Urinary bladder (tissue), 4 donors: ENCODE results near the gene MEPCE. TPM values are rescaled to one million over a fixed set of nuclear protein-coding genes. Genes with fewer than 3 reads are reported as not detected.

ENCODE experiments used
- DNase-seq: peaks from one replicate; pipeline ENCODE4 v3.0.0-alpha.2; 2015; ENCODE audit errors: extremely low spot score
- H3K27ac ChIP-seq: one replicate; pipeline ENCODE4 v1.5.1; 2013; ENCODE audit warnings: low read depth, mild to moderate bottlenecking, moderate library complexity
- H3K36me3 ChIP-seq: one replicate; pipeline ENCODE4 v1.6.1; 2013; ENCODE audit warnings: mild to moderate bottlenecking, moderate library complexity; ENCODE audit not compliant: insufficient read depth
- H3K4me1 ChIP-seq: one replicate; pipeline ENCODE4 v1.6.1; 2013; ENCODE audit warnings: mild to moderate bottlenecking, moderate library complexity; ENCODE audit not compliant: insufficient read depth
- H3K4me3 ChIP-seq: one replicate; pipeline ENCODE4 v1.5.1; 2013; ENCODE audit warnings: low read depth, low read length
- WGBS: extraction: QIAGEN DNeasy Blood & Tissue Kit; methylation state at CpG from one replicate; pipeline ENCODE4 v1.1.7; 2013; 5-methylcytosine and 5-hydroxymethylcytosine counted together
- polyA plus RNA-seq: library from polyadenylated mRNA; stranded (reverse); fragments of 200-250 nt; gene quantifications from one replicate; pipeline ENCODE4 v1.2.3, GENCODE V29; 2013
- total RNA-seq: library from RNA; depleted of rRNA; stranded (reverse); fragments of >200 nt; gene quantifications from one replicate; pipeline ENCODE4 v1.2.3, GENCODE V29; 2014
- donor health status: healthy with polysubstance abuse.
- donor health status: healthy.

Gene MEPCE
- total and polyA plus RNA-seq, 2 donors: 22.6 to 40.4 TPM

DNA sequence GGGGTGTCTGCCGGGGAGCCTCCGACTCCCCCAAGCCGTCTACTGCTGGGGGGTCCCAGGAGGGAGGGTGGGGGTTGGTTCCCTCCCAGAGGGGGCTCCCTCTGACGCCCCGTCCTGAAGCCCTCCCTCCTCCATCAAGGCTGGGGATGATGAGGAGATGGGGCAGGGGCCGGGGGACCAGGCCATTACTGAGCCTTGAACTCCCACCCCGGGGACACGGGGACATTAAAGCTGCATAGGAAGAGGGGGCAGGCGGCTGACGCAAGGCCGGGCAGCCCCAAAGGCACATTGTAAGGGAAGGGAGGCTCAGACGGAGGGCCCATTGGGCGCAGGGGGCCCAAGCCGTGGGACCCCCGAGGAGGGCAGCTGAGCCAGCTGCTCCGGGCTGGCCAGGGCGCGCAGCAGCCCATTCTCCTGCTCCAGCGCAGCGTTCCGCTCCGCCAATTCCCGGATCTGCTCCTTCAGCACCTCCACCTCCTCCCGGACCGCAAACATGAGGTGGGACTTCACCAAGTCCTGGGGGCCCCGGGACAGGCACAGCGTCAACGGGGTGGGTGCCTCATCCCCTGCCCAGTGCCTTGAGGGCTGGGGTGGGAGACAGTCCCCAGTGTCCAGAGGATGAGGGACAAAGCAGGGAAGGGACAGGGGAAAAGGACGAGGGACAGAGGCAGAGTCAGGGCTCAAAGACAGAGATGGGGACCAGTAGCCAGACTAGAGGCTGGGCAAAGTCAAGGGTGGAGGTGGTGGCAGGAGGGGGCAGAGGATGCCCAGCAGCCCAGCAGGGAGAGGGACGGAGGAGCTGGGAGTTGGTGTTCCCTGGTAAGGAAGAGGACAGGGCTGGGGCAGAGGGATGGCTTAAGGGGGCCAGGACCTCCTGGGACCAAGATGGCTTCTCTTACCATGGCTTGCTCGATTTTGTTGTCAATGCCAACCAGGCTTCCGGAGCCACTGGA lies 37.3 kb downstream of the MEPCE start:
- Histone ChIP-seq H3K36me3 (peaks cover 2% of the 10 kb centered on the region), H3K4me1 (no peaks in the 10 kb centered on the region), H3K27ac (no peak overlapping the region), H3K4me3 (no peak overlapping the region)
- WGBS: 74% methylated on average over 32 of the region's 32 CpGs
- no peak for DNase-seq

- no peaks in the 10 kb centered on the region for H3K4me1 ChIP-seq
- 60% methylated on average over 22 of the region's 22 CpGs for WGBS
- H3K36me3 ChIP-seq: peaks cover 2% of the 10 kb centered on the region
- H3K4me3 ChIP-seq: no peak overlapping the region
- DNase-seq: no peak
- no peak overlapping the region for H3K27ac ChIP-seq
Observed at GRCh38 chr7:100467638-100468373, 38.2 kb downstream of the MEPCE start.

DNA sequence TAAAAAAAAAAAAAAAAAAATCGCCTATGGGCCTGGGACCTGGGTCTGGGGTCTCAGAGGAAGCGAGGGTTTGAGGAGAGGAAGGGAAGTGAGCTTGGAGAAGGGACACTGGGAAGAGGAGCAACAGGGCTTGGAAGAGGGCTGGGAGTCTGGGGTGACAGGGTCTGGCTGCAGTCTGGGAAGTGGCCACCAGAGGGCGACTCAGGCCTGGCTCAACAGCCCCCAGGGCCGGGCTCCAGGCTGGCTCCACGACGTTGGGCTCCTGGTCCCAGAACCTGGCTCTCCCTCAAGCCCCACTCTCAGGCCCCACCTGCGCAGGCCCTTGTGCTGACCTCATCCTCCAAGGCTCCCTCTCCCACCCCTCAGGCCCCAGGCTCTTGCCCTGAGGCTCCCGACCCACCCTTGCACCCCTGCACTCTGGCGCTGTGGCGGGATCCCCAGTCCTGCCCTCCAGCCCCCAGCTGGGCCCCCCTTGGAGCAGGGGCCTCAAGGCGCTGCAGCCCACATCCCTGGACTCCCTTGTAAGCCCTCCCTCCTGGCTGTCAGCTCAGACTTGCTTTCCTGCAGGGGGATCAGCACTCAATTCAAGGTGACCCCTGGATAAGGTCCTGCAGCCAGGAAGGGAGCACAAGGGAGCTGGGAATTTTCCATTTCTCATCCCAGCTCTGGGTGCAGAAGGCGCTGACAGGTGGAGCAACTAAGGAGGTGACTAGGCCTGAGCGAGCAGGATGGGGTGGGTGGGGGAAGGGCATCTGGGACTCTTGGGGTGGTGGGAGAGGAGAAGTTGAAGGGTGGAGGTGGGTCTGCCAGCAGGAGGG lies 39.8 kb downstream of the MEPCE start:
- H3K27ac ChIP-seq: no peak overlapping the region
- no peak for DNase-seq
- H3K36me3 ChIP-seq: peaks cover 4% of the 10 kb centered on the region
- 27% methylated on average over 13 of the region's 13 CpGs for WGBS
- no peak overlapping the region for H3K4me3 ChIP-seq
- H3K4me1 ChIP-seq: no peaks in the 10 kb centered on the region

DNA sequence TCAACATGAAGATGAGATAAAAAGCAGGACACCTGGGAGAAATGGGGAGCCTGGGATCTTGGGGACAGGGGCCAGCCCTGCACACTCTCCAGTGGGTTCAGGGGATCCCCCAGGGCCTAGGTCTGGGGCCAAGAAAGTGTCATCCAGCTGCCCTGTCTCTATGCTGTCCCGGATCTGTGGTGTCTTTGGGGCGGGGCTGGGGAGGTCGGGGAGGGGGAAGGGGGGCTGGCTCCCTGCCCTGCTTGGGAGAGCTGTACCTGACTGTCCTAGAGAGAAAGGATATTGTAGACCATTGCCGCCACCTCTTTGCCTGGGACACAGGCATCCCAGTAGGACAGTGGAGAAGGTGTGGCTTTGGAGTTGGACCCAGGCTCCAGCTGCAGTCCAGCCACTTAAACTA lies 41.4 kb downstream of the MEPCE start:
- Histone ChIP-seq H3K27ac (no peak overlapping the region), H3K36me3 (peaks cover 4% of the 10 kb centered on the region)
- WGBS: 51% methylated on average over 4 of the region's 4 CpGs

GRCh38 chr7:100472121-100472851 lies 42.7 kb downstream of the MEPCE start:
- 70% methylated on average over 16 of the region's 16 CpGs for WGBS
- peaks cover 3% of the 10 kb centered on the region for H3K36me3 ChIP-seq
- no peak overlapping the region for H3K27ac ChIP-seq
- H3K4me1 ChIP-seq: no peaks in the 10 kb centered on the region
- H3K4me3 ChIP-seq: no peak overlapping the region
- no peak for DNase-seq

More for the DNA sequence above, 41.4 kb downstream of the MEPCE start:
- DNase-seq: no peak
- Histone ChIP-seq H3K4me3 (no peak overlapping the region), H3K4me1 (no peaks in the 10 kb centered on the region)

DNA sequence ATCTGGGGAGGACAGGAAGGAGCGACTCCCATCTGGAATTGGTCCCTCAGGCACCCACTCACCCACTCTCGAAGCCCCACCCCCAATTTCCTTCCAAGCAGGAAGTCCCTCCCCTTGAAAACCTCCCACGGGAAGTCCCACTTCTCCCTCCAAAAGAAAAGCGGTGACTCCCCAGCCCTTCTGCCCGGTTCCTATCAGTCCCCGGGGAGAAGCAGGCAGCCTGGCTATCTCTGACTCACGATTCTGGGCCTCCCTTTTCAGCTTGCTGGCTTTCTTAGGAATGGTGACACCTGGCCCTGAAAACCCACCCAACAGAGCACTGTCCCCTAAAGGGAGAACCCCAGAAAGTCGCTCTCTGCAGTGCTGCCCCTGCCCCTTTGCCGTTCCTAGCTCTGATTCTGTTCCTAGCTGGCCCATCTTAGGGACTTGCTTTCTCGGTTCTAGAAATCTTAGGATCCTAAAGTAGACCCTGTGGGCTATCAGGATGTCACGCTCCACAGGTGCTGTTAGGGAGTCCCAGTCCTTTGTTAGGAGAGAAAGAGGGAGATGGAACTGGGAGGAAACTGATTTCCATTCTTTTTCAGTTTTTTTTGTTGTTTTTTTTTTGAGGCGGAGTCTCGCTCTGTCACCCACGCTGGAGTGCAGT lies 43.3 kb downstream of the MEPCE start:
- H3K4me1 ChIP-seq: peaks cover 2% of the 10 kb centered on the region
- peaks cover 2% of the 10 kb centered on the region for H3K36me3 ChIP-seq
- peak overlapping the region; percentile 40 for H3K27ac ChIP-seq
- WGBS: 58% methylated on average over 14 of the region's 14 CpGs
- H3K4me3 ChIP-seq: no peak overlapping the region
- no peak for DNase-seq

DNA sequence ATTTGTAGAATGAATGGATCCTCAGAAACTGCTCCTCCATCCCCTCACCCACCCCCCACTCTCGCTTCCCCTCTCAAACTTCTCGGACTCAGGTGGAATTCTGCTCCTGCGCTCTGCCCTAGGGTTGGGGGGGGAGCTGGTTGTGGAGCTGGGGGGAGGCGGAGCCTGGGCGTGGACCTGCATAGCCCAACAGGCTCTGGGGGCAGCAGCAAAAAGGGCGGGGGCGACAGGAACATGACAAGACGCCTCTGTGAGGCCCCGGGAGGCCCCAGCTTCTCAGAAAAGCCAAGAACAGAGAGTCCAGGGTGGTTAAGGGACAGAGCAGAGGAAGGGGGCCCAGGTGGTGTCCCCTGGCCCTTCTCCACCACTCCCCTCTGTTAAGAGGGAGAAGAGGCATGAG lies 45.9 kb downstream of the MEPCE start:
- 36% methylated on average over 9 of the region's 9 CpGs for WGBS
- Histone ChIP-seq H3K4me1 (peaks cover 2% of the 10 kb centered on the region), H3K4me3 (no peak overlapping the region), H3K27ac (no peak overlapping the region), H3K36me3 (peaks cover 2% of the 10 kb centered on the region)
- no peak for DNase-seq

DNA sequence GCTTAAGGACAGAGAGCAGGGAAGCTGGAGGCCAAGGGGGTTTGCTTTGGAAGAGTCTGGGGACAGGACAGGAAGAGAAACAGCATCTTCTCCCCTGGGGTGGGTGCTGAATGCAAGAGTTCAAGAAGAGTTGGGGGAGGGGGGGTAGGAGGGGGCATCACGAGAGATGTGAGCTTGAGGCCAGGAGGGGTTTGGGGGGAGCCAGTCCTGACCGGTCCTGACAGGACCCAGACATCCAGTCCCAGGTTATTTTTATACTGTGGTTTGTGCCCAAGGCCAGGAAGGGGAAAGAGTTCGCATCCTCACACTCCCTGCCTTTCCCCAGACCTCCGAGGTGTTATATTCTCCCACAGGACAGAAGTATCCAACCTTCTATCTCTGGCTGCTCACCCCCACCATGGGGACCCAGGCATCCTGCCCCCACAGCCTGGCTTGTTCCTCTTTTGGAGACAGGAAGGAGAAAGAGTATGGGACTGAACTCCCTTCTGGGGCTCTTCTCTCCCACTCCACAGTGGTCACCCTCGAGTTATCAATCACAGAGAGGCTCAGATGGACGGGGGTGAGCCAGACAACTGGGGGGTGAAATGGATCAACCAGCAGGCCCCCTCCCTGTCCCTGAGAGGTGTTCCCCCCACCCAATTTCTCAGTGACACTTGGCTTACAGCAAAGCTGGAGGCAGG lies 46.6 kb downstream of the MEPCE start:
- H3K4me3 ChIP-seq: no peak overlapping the region
- WGBS: 26% methylated on average over 6 of the region's 6 CpGs
- DNase-seq: no peak
- H3K36me3 ChIP-seq: peaks cover 2% of the 10 kb centered on the region
- H3K4me1 ChIP-seq: peaks cover 2% of the 10 kb centered on the region
- H3K27ac ChIP-seq: no peak overlapping the region

DNA sequence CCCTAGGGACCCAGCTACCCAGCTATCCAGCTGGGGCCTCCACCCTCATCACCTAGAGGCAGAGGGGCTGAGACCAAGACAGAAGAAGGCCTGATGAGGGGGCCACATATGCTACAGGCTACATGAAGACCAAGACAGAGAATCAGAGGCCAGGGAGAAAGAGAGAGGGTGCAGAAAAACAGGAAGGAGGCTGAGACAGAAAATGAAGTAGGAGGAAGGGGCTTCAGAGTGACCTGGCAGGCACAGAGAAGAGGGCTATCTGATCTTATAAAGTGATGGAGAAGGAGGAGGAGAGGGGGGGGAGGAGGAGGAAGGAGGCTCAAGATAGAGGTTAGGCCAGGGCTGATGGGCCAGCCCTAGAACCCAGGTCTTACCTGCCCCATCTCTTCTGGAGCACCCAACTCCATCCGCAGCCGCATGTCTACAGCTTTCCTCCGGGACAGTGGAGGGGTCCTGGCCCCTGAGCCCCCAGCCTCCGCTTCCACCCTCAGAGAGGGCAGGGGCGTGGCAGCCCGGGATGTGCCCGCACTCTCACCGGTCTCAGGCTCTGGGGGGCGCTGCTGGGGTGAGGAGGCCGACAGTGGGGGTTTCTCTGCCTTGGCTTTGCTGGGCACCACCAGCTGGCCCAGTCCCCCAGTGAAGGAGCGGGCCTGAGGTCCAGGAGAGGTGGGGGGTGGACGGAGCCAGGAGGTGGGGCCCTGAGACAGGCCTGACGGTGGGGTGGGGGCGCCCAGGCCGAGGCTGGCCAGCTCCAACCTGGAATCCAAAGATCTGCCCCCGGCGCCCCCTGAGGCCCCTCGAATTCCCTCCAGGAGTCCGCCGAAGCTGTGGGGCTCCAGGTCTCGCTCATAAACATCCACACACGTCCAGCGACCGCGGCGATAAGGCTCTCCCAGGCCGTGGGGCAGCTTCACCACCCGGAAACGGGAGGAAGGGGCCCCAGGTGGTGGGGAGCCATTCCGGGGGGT lies 47.6 kb downstream of the MEPCE start:
- DNase-seq: no peak
- Histone ChIP-seq H3K4me1 (peaks cover 2% of the 10 kb centered on the region), H3K4me3 (peak overlapping the region; percentile 93), H3K27ac (peak overlapping the region; percentile 15), H3K36me3 (peaks cover 2% of the 10 kb centered on the region)
- WGBS: 10% methylated on average over 30 of the region's 30 CpGs

DNA sequence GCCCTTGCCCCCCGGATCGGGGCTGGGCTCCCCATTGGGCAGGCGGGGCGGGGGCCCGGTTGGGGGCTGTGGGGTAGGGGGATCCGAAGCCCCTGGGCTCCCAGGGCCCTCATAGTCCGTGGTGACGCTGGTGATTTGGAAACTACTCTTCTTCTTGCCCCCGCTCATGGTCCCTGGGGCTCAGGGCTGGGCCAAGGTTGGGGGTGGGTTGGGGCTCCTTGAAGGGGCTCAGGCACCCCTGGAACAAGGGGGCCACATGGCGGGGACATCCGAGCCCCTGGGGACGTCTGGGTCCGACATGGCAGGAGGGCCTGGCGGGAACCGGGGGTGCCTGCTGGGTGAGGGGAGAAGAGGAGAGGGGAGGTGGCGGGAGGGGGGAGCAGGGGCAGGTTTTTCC lies 48.2 kb downstream of the MEPCE start:
- peaks cover 2% of the 10 kb centered on the region for H3K4me1 ChIP-seq

GRCh38 chr7:100478958-100479660 lies 49.5 kb downstream of the MEPCE start, which contains the start of gene TSC22D4:
Gene TSC22D4, minus strand, starts transcription at chr7:100479214. Its CDS starts 1,176 bp downstream, at chr7:100478038.
- WGBS: under 1% methylated on average over 27 of the region's 27 CpGs
- H3K27ac ChIP-seq: peak within 1 kb of the TSS; percentile 68
- peak; percentile 92 for DNase-seq
- no peaks in the 10 kb centered on the region for H3K36me3 ChIP-seq
- peaks cover 2% of the 10 kb centered on the region for H3K4me1 ChIP-seq
- peak within 1 kb of the TSS; percentile 93 for H3K4me3 ChIP-seq

More for the DNA sequence above, 48.2 kb downstream of the MEPCE start:
- Histone ChIP-seq H3K27ac (no peak overlapping the region), H3K36me3 (peaks cover 2% of the 10 kb centered on the region), H3K4me3 (peak overlapping the region; percentile 93)
- WGBS: 1% methylated on average over 16 of the region's 16 CpGs
- DNase-seq: no peak
